Lower leg skin (tissue), 4 donors: ENCODE measurements around the gene PRKX. TPM values are rescaled to one million over a fixed set of nuclear protein-coding genes. Genes with fewer than 3 reads are reported as not detected.
"Not testable (repeated sequence)": the region's sequence is repeated elsewhere in the genome, so short reads cannot be mapped to it uniquely, and the experiment has no call there.

Experiments used
- DNase-seq, 2 donors: peaks; one replicate each; pipeline ENCODE4 v3.0.0-alpha.2; 2019; ENCODE audit warnings: low spot score in 2 of 2
- H3K4me3 ChIP-seq: fragments of 200-600 bp; sonication (generic); 2 replicates; pipeline ENCODE4 v1.5.1; 2017; ENCODE audit warnings: mild to moderate bottlenecking, low read depth; ENCODE audit not compliant: poor library complexity, severe bottlenecking
- POLR2A ChIP-seq, 2 donors: fragments of 450-650 bp; IDR thresholded peaks; one replicate each; pipeline ENCODE4 v1.6.1; 2016 to 2017; ENCODE audit warnings: antibody characterized with exemption in 2 of 2, mild to moderate bottlenecking in 1 of 2, moderate library complexity in 1 of 2
- WGBS, 2 donors: methylation state at CpG; one replicate each; pipeline ENCODE4 v1.1.5; 2018; 5-methylcytosine and 5-hydroxymethylcytosine counted together
- intact Hi-C: fragments of 100-400 bp; cut with DNase I; formaldehyde crosslinking; loops from one replicate; pipeline ENCODE4 v1.15.0; 2023; ENCODE audit warnings: low total_unique reads
- total RNA-seq, 4 donors: library from RNA; depleted of rRNA; stranded (reverse); fragments of >200 nt; gene quantifications; one replicate each; pipeline ENCODE4 v1.1.0, GENCODE V29; 2016
- TF ChIP-seq, protein P1 (sequence below), 3 donors: fragments of 450-650 bp; IDR thresholded peaks; one replicate each; pipeline ENCODE4 v1.5.1; 2016; ENCODE audit warnings: antibody characterized with exemption in 3 of 3, mild to moderate bottlenecking in 3 of 3, moderate library complexity in 2 of 3

The PRKX gene
- 10 to 100 TPM; 21.3 to 29.2 (median 23.9) TPM for total RNA-seq

DNA sequence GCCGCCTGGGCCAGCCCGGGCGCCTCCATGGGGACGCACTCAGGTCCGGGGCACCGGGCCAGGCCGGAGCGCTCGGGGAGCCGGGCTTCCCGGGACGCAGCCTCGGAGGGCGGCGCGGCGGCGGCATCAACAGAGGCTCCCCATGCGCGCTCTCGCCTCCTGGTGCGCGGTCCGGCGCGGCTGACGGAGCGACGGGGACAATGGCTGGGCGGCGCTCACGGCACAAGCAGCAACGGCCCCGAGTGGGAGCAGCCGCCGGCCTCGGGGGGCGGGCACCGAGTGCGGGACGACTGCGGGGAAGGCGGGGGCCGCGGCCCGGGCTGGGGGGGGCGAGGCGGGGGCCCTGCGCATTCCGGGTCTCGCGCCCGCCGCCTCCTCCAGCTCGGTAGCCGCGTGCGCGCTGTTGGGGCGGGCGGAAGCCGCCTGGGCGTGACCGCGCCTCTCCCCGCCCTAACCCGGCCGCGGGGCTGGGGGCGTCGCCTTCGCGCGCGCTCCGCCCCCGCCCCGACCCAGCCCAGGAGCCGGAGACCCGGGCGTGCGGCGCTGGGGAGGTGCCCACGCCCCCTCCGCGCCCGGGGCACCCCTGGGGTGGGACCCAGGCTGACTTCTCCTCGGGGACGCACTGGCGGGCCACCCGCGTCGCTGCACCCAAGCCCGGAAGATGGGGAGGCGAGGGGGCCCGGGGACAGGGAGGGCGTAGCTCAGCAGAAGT is at the start of gene PRKX:
PRKX (minus strand) TSS at position 425 of the 712 bp plus-strand sequence; CDS start at position 29, 396 bp downstream.
- DNase-seq = peak; percentile 16 to 91

DNA sequence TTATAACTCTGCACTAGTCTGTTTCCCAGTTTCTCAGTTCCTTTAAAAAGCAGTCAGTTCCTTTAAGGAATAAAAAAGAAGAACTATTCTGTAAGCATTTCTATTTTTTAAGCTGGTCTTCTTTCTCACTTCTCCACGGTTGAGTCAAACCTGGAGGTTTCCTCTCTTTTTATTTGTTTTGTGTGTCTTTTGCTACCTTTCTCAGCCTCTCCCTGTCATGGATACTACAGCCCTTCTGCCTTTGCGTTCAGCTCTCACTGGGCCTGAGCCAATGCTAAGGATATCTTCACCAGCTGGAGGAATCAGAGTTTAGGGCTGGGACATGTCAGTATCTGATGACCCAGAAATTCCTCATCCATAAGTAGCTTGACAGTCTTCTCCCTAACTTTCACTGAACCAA is 49.7 kb upstream of the PRKX start:
- no peak for TF ChIP-seq POLR2A (IDR thresholded peaks at IDR 0.05)
- TF ChIP-seq, protein P1, sequence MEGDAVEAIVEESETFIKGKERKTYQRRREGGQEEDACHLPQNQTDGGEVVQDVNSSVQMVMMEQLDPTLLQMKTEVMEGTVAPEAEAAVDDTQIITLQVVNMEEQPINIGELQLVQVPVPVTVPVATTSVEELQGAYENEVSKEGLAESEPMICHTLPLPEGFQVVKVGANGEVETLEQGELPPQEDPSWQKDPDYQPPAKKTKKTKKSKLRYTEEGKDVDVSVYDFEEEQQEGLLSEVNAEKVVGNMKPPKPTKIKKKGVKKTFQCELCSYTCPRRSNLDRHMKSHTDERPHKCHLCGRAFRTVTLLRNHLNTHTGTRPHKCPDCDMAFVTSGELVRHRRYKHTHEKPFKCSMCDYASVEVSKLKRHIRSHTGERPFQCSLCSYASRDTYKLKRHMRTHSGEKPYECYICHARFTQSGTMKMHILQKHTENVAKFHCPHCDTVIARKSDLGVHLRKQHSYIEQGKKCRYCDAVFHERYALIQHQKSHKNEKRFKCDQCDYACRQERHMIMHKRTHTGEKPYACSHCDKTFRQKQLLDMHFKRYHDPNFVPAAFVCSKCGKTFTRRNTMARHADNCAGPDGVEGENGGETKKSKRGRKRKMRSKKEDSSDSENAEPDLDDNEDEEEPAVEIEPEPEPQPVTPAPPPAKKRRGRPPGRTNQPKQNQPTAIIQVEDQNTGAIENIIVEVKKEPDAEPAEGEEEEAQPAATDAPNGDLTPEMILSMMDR (IDR thresholded peaks at IDR 0.05) = no peak
- H3K4me3 ChIP-seq = no peak overlapping the region
- WGBS, 2 donors = 39 to 53% methylated on average over 2 of the region's 2 CpGs
- intact Hi-C loops = no loop called here
- DNase-seq = no peak

More for the DNA sequence above, at the start of gene PRKX:
- intact Hi-C loops = no loop called here
- peak within 1 kb of the TSS; percentile 53 for H3K4me3 ChIP-seq
- TF ChIP-seq, protein P1 (IDR thresholded peaks at IDR 0.05) = no peak
- TF ChIP-seq POLR2A (IDR thresholded peaks at IDR 0.05) = no peak
- WGBS, 2 donors = 0% methylated on average over 5 to 67 of the region's 97 CpGs

DNA sequence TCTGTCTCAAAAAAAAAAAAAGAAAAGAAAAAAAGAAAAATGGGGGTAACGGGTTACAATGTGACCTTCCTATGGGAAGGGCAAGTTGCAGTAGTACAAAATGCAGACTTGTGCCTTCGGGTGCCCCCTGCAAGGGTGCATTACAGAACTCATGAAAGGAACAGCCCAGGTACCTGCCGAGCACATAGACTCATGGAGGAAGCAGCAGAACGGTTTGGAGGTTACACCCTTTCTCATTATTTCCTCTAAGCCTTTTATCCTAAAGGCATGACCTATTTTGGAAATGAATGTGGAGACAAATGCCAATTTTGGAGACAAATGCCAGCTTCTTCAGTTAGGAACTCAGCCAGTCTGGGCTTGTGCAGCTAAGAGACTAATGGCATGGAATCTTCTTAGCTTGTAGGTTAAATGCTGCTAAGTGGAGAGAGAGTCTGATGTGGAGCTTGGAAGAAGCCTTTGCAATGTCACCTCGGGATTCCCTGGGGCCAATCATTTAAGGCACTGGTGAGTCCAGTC is 44.1 kb upstream of the PRKX start:
- intact Hi-C loops = no loop called here
- 32 to 42% methylated on average over 5 of the region's 5 CpGs for WGBS, 2 donors
- TF ChIP-seq, protein P1 (IDR thresholded peaks at IDR 0.05) = no peak
- TF ChIP-seq POLR2A (IDR thresholded peaks at IDR 0.05) = no peak
- no peak for DNase-seq
- H3K4me3 ChIP-seq = no peak overlapping the region

- intact Hi-C loops = no loop called here
- TF ChIP-seq, protein P1 (IDR thresholded peaks at IDR 0.05) = no peak
- no peak for TF ChIP-seq POLR2A (IDR thresholded peaks at IDR 0.05)
Observed at GRCh38 chrX:3748052-3748559, 34.7 kb upstream of the PRKX start.

DNA sequence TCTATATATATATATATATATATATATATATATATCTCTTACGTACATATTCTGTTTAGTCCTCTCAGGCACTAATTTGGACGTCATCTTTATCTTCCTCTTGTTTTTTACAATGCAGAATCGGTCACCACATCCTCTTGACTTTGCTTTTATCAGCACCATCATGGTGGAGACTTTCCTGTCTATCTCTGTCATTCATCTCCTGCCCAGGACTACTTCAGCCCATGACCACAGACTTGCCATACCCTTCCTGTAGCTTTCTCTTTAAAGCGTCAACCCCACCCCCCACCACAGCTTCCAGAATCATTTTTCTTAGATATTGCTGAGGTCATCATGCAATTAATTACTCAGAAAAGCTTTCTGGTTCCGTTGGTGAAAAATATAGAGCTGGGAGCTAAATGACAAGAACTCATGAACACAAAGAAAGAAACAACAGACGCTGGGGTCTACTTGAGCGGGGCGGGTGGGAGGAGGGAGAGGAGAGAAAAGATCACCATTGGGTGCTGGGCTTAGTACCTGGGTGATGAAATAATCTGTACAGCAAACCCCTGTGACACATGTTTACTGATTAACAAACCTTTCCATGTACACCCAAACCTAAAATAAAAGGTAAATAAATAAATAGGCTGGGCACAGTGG is 30.5 kb upstream of the PRKX start:
- peak in 1 of 2 donors; percentile 13 for DNase-seq
- H3K4me3 ChIP-seq = no peak overlapping the region
- no peak for TF ChIP-seq POLR2A (IDR thresholded peaks at IDR 0.05)
- TF ChIP-seq, protein P1 (IDR thresholded peaks at IDR 0.05) = no peak
- intact Hi-C loops = no loop called here
- 57 to 62% methylated on average over 8 of the region's 8 CpGs for WGBS, 2 donors

More at GRCh38 chrX:3748052-3748559, 34.7 kb upstream of the PRKX start:
- DNase-seq = no peak
- WGBS, 2 donors = 63 to 64% methylated on average over 3 of the region's 3 CpGs
- no peak overlapping the region for H3K4me3 ChIP-seq

GRCh38 chrX:3740946-3741345 is 27.5 kb upstream of the PRKX start:
- WGBS, 2 donors = 88% methylated on average over 8 of the region's 8 CpGs
- intact Hi-C loops, DNase-seq, H3K4me3 ChIP-seq: not testable (repeated sequence)
